HepG2 (cell line): ENCODE data around the gene OR6C75. TPM values are rescaled to one million over a fixed set of nuclear protein-coding genes. Genes with fewer than 3 reads are reported as not detected.

Source experiments
- ATAC-seq: fragments of 200-7000 bp; cut with Tn5 transposase; 3 replicates; pipeline ENCODE4 v1.9.1; 2020; ENCODE audit warnings: mild to moderate bottlenecking, moderate library complexity
- BruUV-seq: library from RNA; stranded (reverse); fragments of 400-500 nt; replicated peaks from 2 replicates; lab custom pipeline; 2021; lab: Mats Ljungman, UMichigan
- CTCF ChIA-PET: fragments of 300-600 bp; formaldehyde crosslinking; extraction: SDS; loops from one replicate; lab custom pipeline; 2021; ENCODE audit warnings: low total read pairs, inconsistent platforms, low intra/inter-chr PET ratio; lab: Yijun Ruan, JAX
- POLR2A ChIA-PET: fragments of 350-600 bp; sonication (Branson Sonifier 250); formaldehyde crosslinking; loops from one replicate; lab custom pipeline; 2020; ENCODE audit warnings: antibody characterized with exemption, inconsistent platforms; lab: Yijun Ruan, JAX
- DNase-seq: peaks from one replicate; pipeline ENCODE4 v3.0.0-alpha.2; 2015; ENCODE audit warnings: low spot score
- FAIRE-seq: peaks from 3 replicates; lab custom pipeline; 2011; peaks lifted over from hg19 to GRCh38; lab: Jason Lieb, UNC
- H2AFZ ChIP-seq: one replicate; pipeline ENCODE4 v1.6.1; 2011; ENCODE audit warnings: low read length, inconsistent platforms
- H3K27ac ChIP-seq: fragments of 300-600 bp; 3 replicates; pipeline ENCODE4 v1.8.0; 2011; ENCODE audit warnings: mixed run types, mild to moderate bottlenecking, mixed read lengths, low read length, inconsistent platforms; ENCODE audit not compliant: insufficient read depth; ENCODE audit errors: extremely low read length
- H3K27me3 ChIP-seq, 2 experiments: fragments of 200-600 bp in 1 of 2; 2 replicates in 1 of 2; 3 replicates in 1 of 2; pipeline versions ENCODE4 v1.6.0 to v1.8.0; 2011; ENCODE audit warnings: low read length in 2 of 2, mild to moderate bottlenecking in 2 of 2, moderate library complexity in 2 of 2, inconsistent platforms in 1 of 2; ENCODE audit not compliant: insufficient read depth in 2 of 2, control insufficient read depth in 1 of 2
- H3K36me3 ChIP-seq, 2 experiments: fragments of 200-600 bp in 1 of 2; replicated peaks in 1 of 2; 2 replicates in 1 of 2; 3 replicates in 1 of 2; pipeline versions ENCODE4 v1.5.1 to v1.8.0; 2011; ENCODE audit warnings: low read length in 2 of 2, inconsistent platforms in 1 of 2; ENCODE audit not compliant: insufficient read depth in 2 of 2, control insufficient read depth in 1 of 2
- H3K4me1 ChIP-seq: 2 replicates; pipeline ENCODE4 v1.5.1; 2012; ENCODE audit warnings: low read length, inconsistent platforms; ENCODE audit not compliant: insufficient read depth
- H3K4me2 ChIP-seq: 2 replicates; pipeline ENCODE4 v1.6.0; 2011; ENCODE audit warnings: low read depth, low read length, inconsistent platforms
- H3K4me3 ChIP-seq, 3 experiments: fragments of 200-600 bp in 1 of 3; sonication (generic), shearing (Covaris generic) in 1 of 3; replicated peaks in 1 of 3; 2 replicates each; pipeline ENCODE4 v1.5.1; 2011 to 2016; ENCODE audit warnings: low read length in 3 of 3, inconsistent platforms in 2 of 3, low read depth in 2 of 3, mild to moderate bottlenecking in 2 of 3, control low read depth in 1 of 3, mixed read lengths in 1 of 3; ENCODE audit not compliant: insufficient read depth in 1 of 3
- H3K79me2 ChIP-seq: one replicate; pipeline ENCODE4 v1.6.1; 2011; ENCODE audit warnings: low read length, inconsistent platforms; ENCODE audit not compliant: insufficient read depth
- H3K9ac ChIP-seq: 2 replicates; pipeline ENCODE4 v1.6.0; 2011; ENCODE audit warnings: mild to moderate bottlenecking, low read depth, low read length, inconsistent platforms; ENCODE audit not compliant: insufficient read depth
- H3K9me3 ChIP-seq: 2 replicates; pipeline ENCODE4 v1.5.1; 2012; ENCODE audit warnings: mild to moderate bottlenecking, low read length
- H4K20me1 ChIP-seq: 2 replicates; pipeline ENCODE4 v1.6.0; 2011; ENCODE audit warnings: inconsistent platforms, mild to moderate bottlenecking, low read length, moderate library complexity; ENCODE audit not compliant: insufficient read depth
- BRD4 ChIP-seq: sonication (generic); formaldehyde crosslinking; IDR thresholded peaks from 2 replicates; pipeline ENCODE4 v1.4.0; 2020; ENCODE audit warnings: missing genetic modification reagents
- ESRRA ChIP-seq: sonication (generic); formaldehyde crosslinking; IDR thresholded peaks from 2 replicates; pipeline ENCODE4 v1.5.1; 2020; ENCODE audit warnings: mild to moderate bottlenecking, low read depth, missing genetic modification reagents
- HOXA5 ChIP-seq: sonication (generic); formaldehyde crosslinking; IDR thresholded peaks from 2 replicates; pipeline ENCODE4 v1.4.0; 2020; ENCODE audit warnings: missing genetic modification reagents
- HOXD1 ChIP-seq: sonication (generic); formaldehyde crosslinking; IDR thresholded peaks from 2 replicates; pipeline ENCODE4 v1.5.0; 2020; ENCODE audit warnings: missing genetic modification reagents
- KAT7 ChIP-seq: IDR thresholded peaks from 2 replicates; pipeline ENCODE4 v1.6.1; 2018; ENCODE audit warnings: borderline replicate concordance, missing compliant biosample characterization
- MED8 ChIP-seq: sonication (generic); formaldehyde crosslinking; IDR thresholded peaks from 2 replicates; pipeline ENCODE4 v1.8.1; 2023; ENCODE audit warnings: mild to moderate bottlenecking, missing genetic modification reagents; ENCODE audit not compliant: insufficient replicate concordance
- NAIF1 ChIP-seq: sonication (generic); formaldehyde crosslinking; IDR thresholded peaks from 2 replicates; pipeline ENCODE4 v1.5.0; 2020; ENCODE audit warnings: mild to moderate bottlenecking, missing genetic modification reagents, borderline replicate concordance
- NKX3-1 ChIP-seq: sonication (generic); formaldehyde crosslinking; IDR thresholded peaks from 2 replicates; pipeline ENCODE4 v1.5.0; 2020; ENCODE audit warnings: missing genetic modification reagents
- SIN3B ChIP-seq: fragments of 150-350 bp; IDR thresholded peaks from 2 replicates; pipeline ENCODE4 v1.6.1; 2014; ENCODE audit warnings: low read length
- TARDBP ChIP-seq: sonication (generic); formaldehyde crosslinking; IDR thresholded peaks from 2 replicates; pipeline ENCODE4 v1.8.0; 2022; ENCODE audit warnings: mild to moderate bottlenecking, missing genetic modification reagents
- YEATS4 ChIP-seq: sonication (generic); formaldehyde crosslinking; IDR thresholded peaks from 2 replicates; pipeline ENCODE4 v1.4.0; 2020; ENCODE audit warnings: missing genetic modification reagents, borderline replicate concordance
- ZNF143 ChIP-seq: sonication (generic); formaldehyde crosslinking; IDR thresholded peaks from 2 replicates; pipeline ENCODE4 v1.4.0; 2020; ENCODE audit warnings: missing genetic modification reagents
- ZNF34 ChIP-seq: sonication (generic); formaldehyde crosslinking; IDR thresholded peaks from 2 replicates; pipeline ENCODE4 v1.4.0; 2020; ENCODE audit warnings: mild to moderate bottlenecking, missing genetic modification reagents, borderline replicate concordance
- ZNF775 ChIP-seq: sonication (generic); formaldehyde crosslinking; IDR thresholded peaks from 2 replicates; pipeline ENCODE4 v1.4.0; 2020; ENCODE audit warnings: missing genetic modification reagents, mild to moderate bottlenecking, moderate library complexity, borderline replicate concordance
- in situ Hi-C: cut with HindIII; loops from 2 replicates; pipeline ENCODE4 v1.10.0; 2017; ENCODE audit warnings: low pct_unique_long_range_greater_than_20kb; ENCODE audit not compliant: extremely low pct_ligation_motif_present
- intact Hi-C: fragments of 100-400 bp; cut with micrococcal nuclease; formaldehyde crosslinking; loops from one replicate; pipeline ENCODE4 v1.10.0; 2022; ENCODE audit not compliant: unreplicated experiment
- polyA plus RNA-seq, 8 experiments: library from polyadenylated mRNA; depleted of rRNA in 3 of 8; stranded (reverse) in 7 of 8; unstranded in 1 of 8; fragments of >200 nt; fragmentation: Illumina TruSeq in 4 of 8; extraction: Trizol in 4 of 8; gene quantifications; 2 replicates each; pipeline versions ENCODE4 v1.2.1 to v1.2.3, GENCODE V29; 2011 to 2016; ENCODE audit warnings: low read depth in 4 of 8, missing spikeins in 1 of 8, mixed read lengths in 1 of 8; ENCODE audit not compliant: insufficient read depth in 1 of 8
- total RNA-seq, 5 experiments: library from RNA; depleted of rRNA; stranded (reverse); fragments of >200 nt; fragmentation: Illumina TruSeq; extraction: Trizol; gene quantifications; 2 replicates each; pipeline ENCODE4 v1.2.3, GENCODE V29; 2016; ENCODE audit warnings: low read depth in 1 of 5
- TF ChIP-seq, protein P1 (sequence below): IDR thresholded peaks from 2 replicates; pipeline ENCODE4 v1.6.1; 2016; ENCODE audit warnings: low read depth, control low read depth
- TF ChIP-seq, protein P2 (sequence below): sonication (generic); formaldehyde crosslinking; IDR thresholded peaks from 2 replicates; pipeline ENCODE4 v1.5.0; 2020; ENCODE audit warnings: missing genetic modification reagents, mild to moderate bottlenecking, borderline replicate concordance
- TF ChIP-seq, protein P3 (sequence below): sonication (generic); formaldehyde crosslinking; IDR thresholded peaks from 2 replicates; pipeline ENCODE4 v1.4.0; 2020; ENCODE audit warnings: missing genetic modification reagents
- TF ChIP-seq, protein P4 (sequence below), 2 experiments: IDR thresholded peaks; 2 replicates each; pipeline ENCODE4 v1.6.1; 2011 to 2012; ENCODE audit warnings: low read length in 2 of 2, borderline replicate concordance in 1 of 2, low read depth in 1 of 2, mild to moderate bottlenecking in 1 of 2, moderate library complexity in 1 of 2

The OR6C75 gene
- total and polyA plus RNA-seq, 2 of the 13 experiments (the other 11 are each of a cell fraction or from before 2014, with no cell fraction given): not detected

DNA sequence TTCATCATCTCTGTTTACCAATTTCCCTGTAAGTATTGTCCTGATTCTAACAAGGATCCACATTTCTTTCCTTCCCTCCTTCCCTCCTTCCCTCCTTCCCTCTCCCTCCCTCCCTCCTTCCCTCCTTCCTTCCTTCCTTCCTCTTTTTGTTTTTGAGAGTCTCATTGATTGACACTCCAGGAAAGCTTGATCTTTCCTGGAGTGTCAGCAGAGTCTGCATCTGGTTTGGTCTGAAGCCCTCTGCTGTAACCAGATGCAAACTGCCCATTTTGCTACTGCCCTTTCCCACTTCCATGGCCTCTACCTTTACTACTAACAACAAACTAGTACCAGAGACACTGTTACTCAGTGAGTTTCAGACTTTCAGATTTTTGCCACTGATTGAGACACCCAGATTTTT lies 23.1 kb downstream of the OR6C75 start:
- POLR2A ChIA-PET: no interaction called here
- no peak overlapping the region for H3K9ac ChIP-seq
- CTCF ChIA-PET: no interaction called here
- no peaks in the 10 kb centered on the region for H3K9me3 ChIP-seq
- no peak overlapping the region for H2AFZ ChIP-seq
- H3K4me2 ChIP-seq: no peak overlapping the region
- H3K27me3 ChIP-seq: no peaks in the 10 kb centered on the region
- no peak overlapping the region for H3K27ac ChIP-seq
- DNase-seq: no peak
- intact Hi-C loops (no loop called here), in situ Hi-C loops (no loop called here)
- H3K79me2 ChIP-seq: no peaks in the 10 kb centered on the region
- no peak for ATAC-seq
- H3K36me3 ChIP-seq: no peaks in the 10 kb centered on the region
- no peaks in the 10 kb centered on the region for H3K4me1 ChIP-seq
- no TSS peak for BruUV-seq
- FAIRE-seq: no peak
- H3K4me3 ChIP-seq: no peak overlapping the region
- no peaks in the 10 kb centered on the region for H4K20me1 ChIP-seq
- TF ChIP-seq HOXA5: no peak
- TF ChIP-seq, protein P1, sequence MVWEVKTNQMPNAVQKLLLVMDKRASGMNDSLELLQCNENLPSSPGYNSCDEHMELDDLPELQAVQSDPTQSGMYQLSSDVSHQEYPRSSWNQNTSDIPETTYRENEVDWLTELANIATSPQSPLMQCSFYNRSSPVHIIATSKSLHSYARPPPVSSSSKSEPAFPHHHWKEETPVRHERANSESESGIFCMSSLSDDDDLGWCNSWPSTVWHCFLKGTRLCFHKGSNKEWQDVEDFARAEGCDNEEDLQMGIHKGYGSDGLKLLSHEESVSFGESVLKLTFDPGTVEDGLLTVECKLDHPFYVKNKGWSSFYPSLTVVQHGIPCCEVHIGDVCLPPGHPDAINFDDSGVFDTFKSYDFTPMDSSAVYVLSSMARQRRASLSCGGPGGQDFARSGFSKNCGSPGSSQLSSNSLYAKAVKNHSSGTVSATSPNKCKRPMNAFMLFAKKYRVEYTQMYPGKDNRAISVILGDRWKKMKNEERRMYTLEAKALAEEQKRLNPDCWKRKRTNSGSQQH (CRISPR knock-in tag): no peak
- TF ChIP-seq KAT7 (CRISPR knock-in tag): no peak
- TF ChIP-seq, protein P2, sequence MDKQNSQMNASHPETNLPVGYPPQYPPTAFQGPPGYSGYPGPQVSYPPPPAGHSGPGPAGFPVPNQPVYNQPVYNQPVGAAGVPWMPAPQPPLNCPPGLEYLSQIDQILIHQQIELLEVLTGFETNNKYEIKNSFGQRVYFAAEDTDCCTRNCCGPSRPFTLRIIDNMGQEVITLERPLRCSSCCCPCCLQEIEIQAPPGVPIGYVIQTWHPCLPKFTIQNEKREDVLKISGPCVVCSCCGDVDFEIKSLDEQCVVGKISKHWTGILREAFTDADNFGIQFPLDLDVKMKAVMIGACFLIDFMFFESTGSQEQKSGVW (CRISPR knock-in tag): no peak
- TF ChIP-seq, protein P3, sequence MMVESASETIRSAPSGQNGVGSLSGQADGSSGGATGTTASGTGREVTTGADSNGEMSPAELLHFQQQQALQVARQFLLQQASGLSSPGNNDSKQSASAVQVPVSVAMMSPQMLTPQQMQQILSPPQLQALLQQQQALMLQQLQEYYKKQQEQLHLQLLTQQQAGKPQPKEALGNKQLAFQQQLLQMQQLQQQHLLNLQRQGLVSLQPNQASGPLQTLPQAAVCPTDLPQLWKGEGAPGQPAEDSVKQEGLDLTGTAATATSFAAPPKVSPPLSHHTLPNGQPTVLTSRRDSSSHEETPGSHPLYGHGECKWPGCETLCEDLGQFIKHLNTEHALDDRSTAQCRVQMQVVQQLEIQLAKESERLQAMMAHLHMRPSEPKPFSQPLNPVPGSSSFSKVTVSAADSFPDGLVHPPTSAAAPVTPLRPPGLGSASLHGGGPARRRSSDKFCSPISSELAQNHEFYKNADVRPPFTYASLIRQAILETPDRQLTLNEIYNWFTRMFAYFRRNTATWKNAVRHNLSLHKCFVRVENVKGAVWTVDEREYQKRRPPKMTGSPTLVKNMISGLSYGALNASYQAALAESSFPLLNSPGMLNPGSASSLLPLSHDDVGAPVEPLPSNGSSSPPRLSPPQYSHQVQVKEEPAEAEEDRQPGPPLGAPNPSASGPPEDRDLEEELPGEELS (CRISPR knock-in tag): no peak
- no peak for TF ChIP-seq ZNF775 (CRISPR knock-in tag)
- TF ChIP-seq TARDBP (CRISPR knock-in tag): no peak
- no peak for TF ChIP-seq NAIF1 (CRISPR knock-in tag)
- no peak for TF ChIP-seq SIN3B
- no peak for TF ChIP-seq MED8 (CRISPR knock-in tag)
- no peak for TF ChIP-seq NKX3-1 (CRISPR knock-in tag)
- no peak for TF ChIP-seq HOXD1 (CRISPR knock-in tag)
- no peak for TF ChIP-seq BRD4 (CRISPR knock-in tag)
- TF ChIP-seq, protein P4, sequence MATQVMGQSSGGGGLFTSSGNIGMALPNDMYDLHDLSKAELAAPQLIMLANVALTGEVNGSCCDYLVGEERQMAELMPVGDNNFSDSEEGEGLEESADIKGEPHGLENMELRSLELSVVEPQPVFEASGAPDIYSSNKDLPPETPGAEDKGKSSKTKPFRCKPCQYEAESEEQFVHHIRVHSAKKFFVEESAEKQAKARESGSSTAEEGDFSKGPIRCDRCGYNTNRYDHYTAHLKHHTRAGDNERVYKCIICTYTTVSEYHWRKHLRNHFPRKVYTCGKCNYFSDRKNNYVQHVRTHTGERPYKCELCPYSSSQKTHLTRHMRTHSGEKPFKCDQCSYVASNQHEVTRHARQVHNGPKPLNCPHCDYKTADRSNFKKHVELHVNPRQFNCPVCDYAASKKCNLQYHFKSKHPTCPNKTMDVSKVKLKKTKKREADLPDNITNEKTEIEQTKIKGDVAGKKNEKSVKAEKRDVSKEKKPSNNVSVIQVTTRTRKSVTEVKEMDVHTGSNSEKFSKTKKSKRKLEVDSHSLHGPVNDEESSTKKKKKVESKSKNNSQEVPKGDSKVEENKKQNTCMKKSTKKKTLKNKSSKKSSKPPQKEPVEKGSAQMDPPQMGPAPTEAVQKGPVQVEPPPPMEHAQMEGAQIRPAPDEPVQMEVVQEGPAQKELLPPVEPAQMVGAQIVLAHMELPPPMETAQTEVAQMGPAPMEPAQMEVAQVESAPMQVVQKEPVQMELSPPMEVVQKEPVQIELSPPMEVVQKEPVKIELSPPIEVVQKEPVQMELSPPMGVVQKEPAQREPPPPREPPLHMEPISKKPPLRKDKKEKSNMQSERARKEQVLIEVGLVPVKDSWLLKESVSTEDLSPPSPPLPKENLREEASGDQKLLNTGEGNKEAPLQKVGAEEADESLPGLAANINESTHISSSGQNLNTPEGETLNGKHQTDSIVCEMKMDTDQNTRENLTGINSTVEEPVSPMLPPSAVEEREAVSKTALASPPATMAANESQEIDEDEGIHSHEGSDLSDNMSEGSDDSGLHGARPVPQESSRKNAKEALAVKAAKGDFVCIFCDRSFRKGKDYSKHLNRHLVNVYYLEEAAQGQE (IDR thresholded peaks at IDR 0.05; ENCODE audit: borderline replicate concordance in 1 of 2, low read depth in 1 of 2, low read length in 2 of 2): no peak
- TF ChIP-seq YEATS4: no peak
- no peak for TF ChIP-seq ZNF34 (CRISPR knock-in tag)
- TF ChIP-seq ESRRA (CRISPR knock-in tag): no peak
- TF ChIP-seq ZNF143 (CRISPR knock-in tag): no peak
